Esophagus muscularis mucosa (tissue), 4 donors: ENCODE results near the gene BRSK2.

Source experiments
- EP300 ChIP-seq: sonication (generic); formaldehyde crosslinking; IDR thresholded peaks from one replicate; pipeline ENCODE4 v1.6.1; 2017; ENCODE audit warnings: antibody characterized with exemption
- POLR2A ChIP-seq: fragments of 450-650 bp; IDR thresholded peaks from one replicate; pipeline ENCODE4 v1.6.1; 2017; ENCODE audit warnings: antibody characterized with exemption, moderate library complexity, mild to moderate bottlenecking, low read depth
- POLR2AphosphoS5 ChIP-seq, 2 donors: sonication (generic); formaldehyde crosslinking; IDR thresholded peaks; one replicate each; pipeline ENCODE4 v1.6.1; 2017; ENCODE audit warnings: antibody characterized with exemption in 2 of 2
- TF ChIP-seq, protein P1 (sequence below), 3 experiments: fragments of 200-600 bp in 2 of 3; fragments of 450-650 bp in 1 of 3; sonication (generic) in 2 of 3; IDR thresholded peaks; one replicate each; pipeline ENCODE4 v1.5.1; 2017 to 2019; ENCODE audit warnings: antibody characterized with exemption in 3 of 3, mild to moderate bottlenecking in 2 of 3, moderate library complexity in 1 of 3

DNA sequence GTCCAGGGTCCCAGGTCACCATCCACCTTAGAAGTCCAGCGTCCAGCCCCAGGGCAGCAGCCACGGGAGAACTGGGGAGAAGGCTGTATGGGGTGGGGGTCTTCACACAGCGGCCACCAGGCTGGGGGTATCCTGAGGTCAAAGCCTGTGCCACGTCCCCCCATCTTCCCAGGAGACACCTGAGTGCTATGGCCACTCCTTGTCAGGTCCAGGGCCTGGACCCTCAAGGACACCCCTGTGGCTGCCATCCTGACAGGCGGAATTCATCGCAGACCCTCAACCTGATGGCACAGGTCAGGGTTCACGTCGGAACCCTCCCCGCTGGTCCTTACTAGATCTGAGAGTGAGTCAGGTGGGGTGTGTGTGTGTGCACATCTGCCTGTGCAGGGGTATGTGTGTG is 18.6 kb downstream of the BRSK2 start:
- TF ChIP-seq, protein P1, sequence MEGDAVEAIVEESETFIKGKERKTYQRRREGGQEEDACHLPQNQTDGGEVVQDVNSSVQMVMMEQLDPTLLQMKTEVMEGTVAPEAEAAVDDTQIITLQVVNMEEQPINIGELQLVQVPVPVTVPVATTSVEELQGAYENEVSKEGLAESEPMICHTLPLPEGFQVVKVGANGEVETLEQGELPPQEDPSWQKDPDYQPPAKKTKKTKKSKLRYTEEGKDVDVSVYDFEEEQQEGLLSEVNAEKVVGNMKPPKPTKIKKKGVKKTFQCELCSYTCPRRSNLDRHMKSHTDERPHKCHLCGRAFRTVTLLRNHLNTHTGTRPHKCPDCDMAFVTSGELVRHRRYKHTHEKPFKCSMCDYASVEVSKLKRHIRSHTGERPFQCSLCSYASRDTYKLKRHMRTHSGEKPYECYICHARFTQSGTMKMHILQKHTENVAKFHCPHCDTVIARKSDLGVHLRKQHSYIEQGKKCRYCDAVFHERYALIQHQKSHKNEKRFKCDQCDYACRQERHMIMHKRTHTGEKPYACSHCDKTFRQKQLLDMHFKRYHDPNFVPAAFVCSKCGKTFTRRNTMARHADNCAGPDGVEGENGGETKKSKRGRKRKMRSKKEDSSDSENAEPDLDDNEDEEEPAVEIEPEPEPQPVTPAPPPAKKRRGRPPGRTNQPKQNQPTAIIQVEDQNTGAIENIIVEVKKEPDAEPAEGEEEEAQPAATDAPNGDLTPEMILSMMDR (IDR thresholded peaks at IDR 0.05), result no peak
- TF ChIP-seq POLR2A (no peak), EP300 (no peak), POLR2AphosphoS5 (IDR thresholded peaks at IDR 0.05) (no peak)
